Lower leg skin (tissue), 4 donors: ENCODE data around the gene CCBE1. TPM values are rescaled to one million over a fixed set of nuclear protein-coding genes. Genes with fewer than 3 reads are reported as not detected.

Experiments
- DNase-seq, 2 donors: peaks; one replicate each; pipeline ENCODE4 v3.0.0-alpha.2; 2019; ENCODE audit warnings: low spot score in 2 of 2
- H3K4me3 ChIP-seq: fragments of 200-600 bp; sonication (generic); 2 replicates; pipeline ENCODE4 v1.5.1; 2017; ENCODE audit warnings: mild to moderate bottlenecking, low read depth; ENCODE audit not compliant: poor library complexity, severe bottlenecking
- POLR2A ChIP-seq, 2 donors: fragments of 450-650 bp; IDR thresholded peaks; one replicate each; pipeline ENCODE4 v1.6.1; 2016 to 2017; ENCODE audit warnings: antibody characterized with exemption in 2 of 2, mild to moderate bottlenecking in 1 of 2, moderate library complexity in 1 of 2
- WGBS, 2 donors: methylation state at CpG; one replicate each; pipeline ENCODE4 v1.1.5; 2018; 5-methylcytosine and 5-hydroxymethylcytosine counted together
- intact Hi-C: fragments of 100-400 bp; cut with DNase I; formaldehyde crosslinking; loops from one replicate; pipeline ENCODE4 v1.15.0; 2023; ENCODE audit warnings: low total_unique reads
- total RNA-seq, 4 donors: library from RNA; depleted of rRNA; stranded (reverse); fragments of >200 nt; gene quantifications; one replicate each; pipeline ENCODE4 v1.1.0, GENCODE V29; 2016
- TF ChIP-seq, protein P1 (sequence below), 3 donors: fragments of 450-650 bp; IDR thresholded peaks; one replicate each; pipeline ENCODE4 v1.5.1; 2016; ENCODE audit warnings: antibody characterized with exemption in 3 of 3, mild to moderate bottlenecking in 3 of 3, moderate library complexity in 2 of 3

Gene CCBE1
- total RNA-seq, 4 donors from 2014 or later, result 3.0 to 15.5 (median 3.2) TPM

DNA sequence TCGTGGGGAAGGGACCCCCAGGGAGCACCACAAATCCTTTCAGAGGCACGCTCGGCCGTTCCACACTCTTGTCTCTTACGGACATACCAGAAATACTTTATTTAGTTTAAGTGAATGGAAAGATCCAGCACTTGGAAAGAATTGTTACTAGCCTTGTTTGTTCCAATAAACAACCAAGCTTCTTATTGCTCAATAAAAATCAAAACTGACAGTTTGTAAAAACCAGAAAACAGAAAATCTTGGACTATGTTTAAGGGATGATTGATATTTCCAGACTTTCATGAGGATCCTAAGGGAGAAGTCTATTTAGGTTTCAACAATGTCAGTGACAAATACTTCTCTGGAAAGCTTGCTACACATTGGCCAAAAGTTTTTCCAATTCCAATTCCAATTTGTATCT is 31.6 kb upstream of the CCBE1 start:
- intact Hi-C loops, result no loop called here
- 63 to 69% methylated on average over 5 of the region's 5 CpGs for WGBS, 2 donors
- DNase-seq, result no peak
- H3K4me3 ChIP-seq, result no peak overlapping the region
- no peak for TF ChIP-seq POLR2A (IDR thresholded peaks at IDR 0.05)
- TF ChIP-seq, protein P1, sequence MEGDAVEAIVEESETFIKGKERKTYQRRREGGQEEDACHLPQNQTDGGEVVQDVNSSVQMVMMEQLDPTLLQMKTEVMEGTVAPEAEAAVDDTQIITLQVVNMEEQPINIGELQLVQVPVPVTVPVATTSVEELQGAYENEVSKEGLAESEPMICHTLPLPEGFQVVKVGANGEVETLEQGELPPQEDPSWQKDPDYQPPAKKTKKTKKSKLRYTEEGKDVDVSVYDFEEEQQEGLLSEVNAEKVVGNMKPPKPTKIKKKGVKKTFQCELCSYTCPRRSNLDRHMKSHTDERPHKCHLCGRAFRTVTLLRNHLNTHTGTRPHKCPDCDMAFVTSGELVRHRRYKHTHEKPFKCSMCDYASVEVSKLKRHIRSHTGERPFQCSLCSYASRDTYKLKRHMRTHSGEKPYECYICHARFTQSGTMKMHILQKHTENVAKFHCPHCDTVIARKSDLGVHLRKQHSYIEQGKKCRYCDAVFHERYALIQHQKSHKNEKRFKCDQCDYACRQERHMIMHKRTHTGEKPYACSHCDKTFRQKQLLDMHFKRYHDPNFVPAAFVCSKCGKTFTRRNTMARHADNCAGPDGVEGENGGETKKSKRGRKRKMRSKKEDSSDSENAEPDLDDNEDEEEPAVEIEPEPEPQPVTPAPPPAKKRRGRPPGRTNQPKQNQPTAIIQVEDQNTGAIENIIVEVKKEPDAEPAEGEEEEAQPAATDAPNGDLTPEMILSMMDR (IDR thresholded peaks at IDR 0.05), result no peak

DNA sequence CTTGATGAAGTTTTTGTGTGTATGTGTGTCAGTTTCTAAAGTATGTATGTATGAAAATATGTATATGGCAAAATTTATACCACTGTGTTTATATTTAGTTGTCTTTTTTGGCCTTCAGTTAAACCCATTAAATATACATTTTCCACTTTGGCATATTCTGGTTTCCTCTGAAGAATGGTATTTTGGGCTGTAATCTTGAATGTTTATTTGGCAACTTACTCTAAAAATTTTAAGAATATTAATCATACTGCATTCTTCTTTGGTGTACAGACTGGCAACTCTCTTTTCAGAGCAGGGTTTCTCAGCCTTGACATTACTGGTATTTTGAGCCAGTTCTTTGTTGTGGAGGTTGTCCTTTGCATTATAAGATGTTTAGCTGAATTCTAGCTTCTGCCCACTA is 27.9 kb upstream of the CCBE1 start:
- H3K4me3 ChIP-seq, result no peak overlapping the region
- intact Hi-C loops, result no loop called here
- TF ChIP-seq POLR2A (IDR thresholded peaks at IDR 0.05), result no peak
- TF ChIP-seq, protein P1 (IDR thresholded peaks at IDR 0.05), result no peak
- DNase-seq, result no peak

DNA sequence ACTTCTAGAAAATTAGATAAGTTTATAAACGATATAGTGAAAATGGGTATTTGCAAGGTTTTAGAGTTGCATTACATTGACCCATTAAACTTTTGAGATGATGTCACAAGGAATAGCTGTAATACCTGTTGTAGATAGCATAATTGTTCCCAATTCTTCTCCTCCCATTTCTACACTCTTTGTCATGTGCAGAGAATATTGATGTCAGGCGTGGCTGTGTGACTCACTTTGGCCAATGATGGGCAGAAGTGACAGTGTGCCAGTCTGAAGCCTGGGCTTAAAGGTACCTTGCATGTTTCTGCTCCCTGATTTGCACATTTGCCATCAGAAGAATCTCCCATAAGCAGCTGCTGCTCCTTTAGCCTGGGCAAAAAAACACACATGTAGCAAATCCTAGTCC is 26.9 kb upstream of the CCBE1 start:
- no peak overlapping the region for H3K4me3 ChIP-seq

DNA sequence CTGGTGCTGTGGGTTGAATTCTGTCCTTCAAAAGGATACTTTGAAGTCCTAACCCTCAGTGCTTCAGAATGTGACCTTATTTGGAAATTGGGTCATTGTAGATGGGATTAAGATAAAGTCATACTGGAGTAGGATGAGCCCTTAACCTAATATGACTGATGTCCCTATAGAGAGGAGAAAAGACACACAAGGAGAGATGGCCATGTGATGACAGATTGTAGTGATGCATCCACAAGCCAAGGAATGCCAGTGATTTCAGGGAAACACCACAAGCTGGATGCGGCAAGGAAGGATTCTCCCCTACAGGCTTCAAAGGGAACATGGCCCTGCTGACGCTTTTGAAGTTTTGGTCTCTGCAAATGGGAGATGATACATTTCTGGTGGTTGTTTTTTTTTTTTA is 24.7 kb upstream of the CCBE1 start:
- H3K4me3 ChIP-seq, result no peak overlapping the region
- no peak for DNase-seq
- intact Hi-C loops, result no loop called here
- TF ChIP-seq POLR2A (IDR thresholded peaks at IDR 0.05), result no peak
- TF ChIP-seq, protein P1 (IDR thresholded peaks at IDR 0.05), result no peak
- 89 to 93% methylated on average over 2 of the region's 2 CpGs for WGBS, 2 donors

More for the DNA sequence above, 26.9 kb upstream of the CCBE1 start:
- TF ChIP-seq, protein P1 (IDR thresholded peaks at IDR 0.05), result no peak
- no peak for TF ChIP-seq POLR2A (IDR thresholded peaks at IDR 0.05)
- WGBS, 2 donors, result 63 to 74% methylated on average over 2 of the region's 2 CpGs
- intact Hi-C loops, result no loop called here
- no peak for DNase-seq

DNA sequence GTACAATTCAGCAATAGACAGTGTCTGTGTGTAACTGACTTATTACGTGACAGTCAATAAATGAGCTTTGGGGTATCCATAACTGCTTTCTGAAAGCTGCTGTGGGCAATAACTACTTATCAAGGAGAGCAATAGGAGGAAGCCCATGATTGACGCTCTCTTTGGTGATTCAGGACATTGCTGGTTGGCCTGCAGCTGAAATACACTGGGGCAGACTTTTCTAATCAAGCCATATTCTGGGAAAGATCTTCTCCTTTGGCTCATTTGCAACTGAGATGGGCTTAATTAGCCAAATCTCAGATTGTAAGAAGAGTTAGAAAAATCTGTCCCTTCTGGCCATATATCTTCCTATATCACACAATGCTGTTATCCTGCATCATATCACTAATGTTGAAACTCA is 24.0 kb upstream of the CCBE1 start:
- WGBS, 2 donors, result 70 to 72% methylated on average over 2 of the region's 2 CpGs
- no peak overlapping the region for H3K4me3 ChIP-seq
- TF ChIP-seq, protein P1 (IDR thresholded peaks at IDR 0.05), result no peak
- no peak for TF ChIP-seq POLR2A (IDR thresholded peaks at IDR 0.05)
- intact Hi-C loops, result no loop called here
- DNase-seq, result no peak

DNA sequence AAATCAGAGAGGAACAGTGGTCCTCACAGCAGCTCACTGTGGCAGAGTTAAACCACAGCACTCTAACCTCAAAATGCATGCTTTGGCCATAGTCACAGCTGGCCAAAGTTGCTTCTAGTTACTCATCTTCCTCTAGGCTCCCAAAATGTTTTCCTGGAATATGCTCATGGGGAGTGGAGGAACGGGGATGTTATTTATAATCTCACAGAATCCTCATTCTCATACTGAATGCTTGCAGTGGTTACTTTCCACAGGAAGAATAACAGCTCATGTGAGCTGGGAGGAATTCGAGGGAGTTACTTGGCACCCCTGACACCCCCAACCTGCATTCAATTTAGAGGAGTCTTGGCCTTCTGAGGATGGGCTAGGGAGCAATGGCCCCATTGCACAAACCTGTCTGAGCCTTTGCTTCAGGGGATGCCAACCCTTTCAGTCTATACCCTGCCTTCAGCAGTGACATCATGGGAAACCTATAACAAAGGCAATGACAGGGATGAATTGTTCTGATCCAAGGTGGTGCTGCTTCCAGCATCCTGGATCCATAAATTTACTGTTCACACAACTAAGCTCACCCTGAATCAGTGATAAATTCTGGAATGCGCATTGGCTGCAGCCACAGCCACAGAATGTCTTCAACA is 22.4 kb upstream of the CCBE1 start:
- TF ChIP-seq, protein P1 (IDR thresholded peaks at IDR 0.05), result no peak
- no peak for TF ChIP-seq POLR2A (IDR thresholded peaks at IDR 0.05)
- H3K4me3 ChIP-seq, result no peak overlapping the region
- WGBS, 2 donors, result 54 to 61% methylated on average over 3 of the region's 3 CpGs
- intact Hi-C loops, result no loop called here
- DNase-seq, result no peak
